HepG2 (cell line): ENCODE measurements around the gene ASB3. TPM values are rescaled to one million over a fixed set of nuclear protein-coding genes. Genes with fewer than 3 reads are reported as not detected.

Experiments
- BCLAF1 ChIP-seq: fragments of 450-650 bp; IDR thresholded peaks from 2 replicates; pipeline ENCODE4 v1.6.1; 2017; ENCODE audit warnings: mild to moderate bottlenecking
- CEBPG ChIP-seq: IDR thresholded peaks from 2 replicates; pipeline ENCODE4 v1.6.1; 2016
- PATZ1 ChIP-seq: sonication (generic); formaldehyde crosslinking; IDR thresholded peaks from 2 replicates; pipeline ENCODE4 v1.4.0; 2020; ENCODE audit warnings: missing genetic modification reagents
- PCBP1 ChIP-seq: fragments of 200-400 bp; formaldehyde crosslinking; IDR thresholded peaks from 2 replicates; pipeline ENCODE4 v1.6.1; 2017; ENCODE audit warnings: mild to moderate bottlenecking, low read depth, low read length, borderline replicate concordance
- POLR2G ChIP-seq: fragments of 200-400 bp; formaldehyde crosslinking; IDR thresholded peaks from 2 replicates; pipeline ENCODE4 v1.6.1; 2018; ENCODE audit warnings: mild to moderate bottlenecking, low read depth, low read length, moderate library complexity
- SAP130 ChIP-seq: IDR thresholded peaks from 2 replicates; pipeline ENCODE4 v1.6.1; 2016; ENCODE audit warnings: low read depth
- SOX6 ChIP-seq, 2 experiments: fragments of 450-650 bp in 1 of 2; sonication (generic) in 1 of 2; formaldehyde crosslinking in 1 of 2; IDR thresholded peaks; 2 replicates each; pipeline versions ENCODE4 v1.4.0 to v1.6.1; 2017 to 2020; ENCODE audit warnings: antibody characterized with exemption in 1 of 2, mild to moderate bottlenecking in 1 of 2, missing genetic modification reagents in 1 of 2
- ZC3H13 ChIP-seq: sonication (generic); formaldehyde crosslinking; IDR thresholded peaks from 2 replicates; pipeline ENCODE4 v1.8.1; 2023; ENCODE audit warnings: mild to moderate bottlenecking, missing genetic modification reagents, moderate library complexity
- ZKSCAN1 ChIP-seq: fragments of 150-350 bp; IDR thresholded peaks from 2 replicates; pipeline ENCODE4 v1.6.1; 2014; ENCODE audit warnings: low read length
- ZNF17 ChIP-seq: sonication (generic); formaldehyde crosslinking; IDR thresholded peaks from 2 replicates; pipeline ENCODE4 v1.5.0; 2020; ENCODE audit warnings: mild to moderate bottlenecking, missing genetic modification reagents
- ZNF230 ChIP-seq: sonication (generic); formaldehyde crosslinking; IDR thresholded peaks from 2 replicates; pipeline ENCODE4 v1.4.0; 2020; ENCODE audit warnings: mild to moderate bottlenecking, missing genetic modification reagents
- ZNF276 ChIP-seq: sonication (generic); formaldehyde crosslinking; IDR thresholded peaks from 2 replicates; pipeline ENCODE4 v1.4.0; 2020; ENCODE audit warnings: mild to moderate bottlenecking, low read depth, missing genetic modification reagents
- ZNF282 ChIP-seq: fragments of 450-650 bp; IDR thresholded peaks from 2 replicates; pipeline ENCODE4 v1.6.1; 2018; ENCODE audit not compliant: partially characterized antibody
- ZNF326 ChIP-seq: sonication (generic); formaldehyde crosslinking; IDR thresholded peaks from 2 replicates; pipeline ENCODE4 v1.4.0; 2020; ENCODE audit warnings: missing genetic modification reagents, borderline replicate concordance
- ZNF33A ChIP-seq: sonication (generic); formaldehyde crosslinking; IDR thresholded peaks from 2 replicates; pipeline ENCODE4 v1.5.1; 2020; ENCODE audit warnings: missing genetic modification reagents, mild to moderate bottlenecking, moderate library complexity, borderline replicate concordance
- ZNF552 ChIP-seq: sonication (generic); formaldehyde crosslinking; IDR thresholded peaks from 2 replicates; pipeline ENCODE4 v1.9.0; 2022; ENCODE audit warnings: missing genetic modification reagents, mild to moderate bottlenecking, borderline replicate concordance
- ZNF615 ChIP-seq: sonication (generic); formaldehyde crosslinking; IDR thresholded peaks from 2 replicates; pipeline ENCODE4 v1.5.0; 2020; ENCODE audit warnings: mild to moderate bottlenecking, missing genetic modification reagents, borderline replicate concordance
- polyA plus RNA-seq, 8 experiments: library from polyadenylated mRNA; depleted of rRNA in 3 of 8; stranded (reverse) in 7 of 8; unstranded in 1 of 8; fragments of >200 nt; fragmentation: Illumina TruSeq in 4 of 8; extraction: Trizol in 4 of 8; gene quantifications; 2 replicates each; pipeline versions ENCODE4 v1.2.1 to v1.2.3, GENCODE V29; 2011 to 2016; ENCODE audit warnings: low read depth in 4 of 8, missing spikeins in 1 of 8, mixed read lengths in 1 of 8; ENCODE audit not compliant: insufficient read depth in 1 of 8
- total RNA-seq, 5 experiments: library from RNA; depleted of rRNA; stranded (reverse); fragments of >200 nt; fragmentation: Illumina TruSeq; extraction: Trizol; gene quantifications; 2 replicates each; pipeline ENCODE4 v1.2.3, GENCODE V29; 2016; ENCODE audit warnings: low read depth in 1 of 5
- TF ChIP-seq, protein P1 (sequence below): sonication (generic); formaldehyde crosslinking; IDR thresholded peaks from 2 replicates; pipeline ENCODE4 v1.4.0; 2020; ENCODE audit warnings: missing genetic modification reagents

Gene ASB3
- total and polyA plus RNA-seq, 2 of the 13 experiments (the other 11 are each of a cell fraction or from before 2014, with no cell fraction given), result 40.1 to 41.8 TPM

- TF ChIP-seq ZNF615 (CRISPR knock-in tag) (peak; percentile 15; the same call in 1 of the 2 replicates), ZKSCAN1 (no peak), ZNF33A (CRISPR knock-in tag) (no peak), PCBP1 (peak; percentile 94), ZNF282 (no peak), ZNF326 (no peak), CEBPG (CRISPR knock-in tag) (no peak), SAP130 (CRISPR knock-in tag) (peak; percentile 99), ZNF276 (CRISPR knock-in tag) (no peak; the same call in none of the 2 replicates), ZNF552 (CRISPR knock-in tag) (no peak; the same call in 1 of the 2 replicates), ZNF230 (peak; percentile 84; the same call in 1 of the 2 replicates), BCLAF1 (no peak), PATZ1 (peak; percentile 97), ZC3H13 (peak; percentile 82; the same call in 1 of the 2 replicates), POLR2G (peak; percentile 95), SOX6 (IDR thresholded peaks at IDR 0.05) (no peak), SOX6 (CRISPR knock-in tag; IDR thresholded peaks at IDR 0.05) (peak; percentile 92), ZNF17 (CRISPR knock-in tag) (0 out of 2 replicates have a peak, but pooled peaks have one; percentile 24)
- TF ChIP-seq, protein P1, sequence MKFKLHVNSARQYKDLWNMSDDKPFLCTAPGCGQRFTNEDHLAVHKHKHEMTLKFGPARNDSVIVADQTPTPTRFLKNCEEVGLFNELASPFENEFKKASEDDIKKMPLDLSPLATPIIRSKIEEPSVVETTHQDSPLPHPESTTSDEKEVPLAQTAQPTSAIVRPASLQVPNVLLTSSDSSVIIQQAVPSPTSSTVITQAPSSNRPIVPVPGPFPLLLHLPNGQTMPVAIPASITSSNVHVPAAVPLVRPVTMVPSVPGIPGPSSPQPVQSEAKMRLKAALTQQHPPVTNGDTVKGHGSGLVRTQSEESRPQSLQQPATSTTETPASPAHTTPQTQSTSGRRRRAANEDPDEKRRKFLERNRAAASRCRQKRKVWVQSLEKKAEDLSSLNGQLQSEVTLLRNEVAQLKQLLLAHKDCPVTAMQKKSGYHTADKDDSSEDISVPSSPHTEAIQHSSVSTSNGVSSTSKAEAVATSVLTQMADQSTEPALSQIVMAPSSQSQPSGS (CRISPR knock-in tag), result peak; percentile 92
These were observed at the start of gene ASB3, which contains the start of gene ERLEC1 (continued) for GRCh38 chr2:53786705-53787613.
